ENCODE data around the gene MAPK10. TPM values are rescaled to one million over a fixed set of nuclear protein-coding genes. Genes with fewer than 3 reads are reported as not detected.
A peak's percentile ranks its signal among the peaks of the same experiment; 100 is the strongest.

The MAPK10 gene
- total and polyA plus RNA-seq, 8 donors = 16.1 to 44.4 (median 30.5) TPM

GRCh38 chr4:86014599-86014998, 345.3 kb downstream of the MAPK10 start:
- no peaks in the 10 kb centered on the region for H3K36me3 ChIP-seq
- intact Hi-C loops (cut with DNase I) = no loop called here
- DNase-seq = no peak
- no peak overlapping the region for H3K4me3 ChIP-seq
- no peak overlapping the region for H3K27ac ChIP-seq
- no peaks in the 10 kb centered on the region for H3K4me1 ChIP-seq
- no peaks in the 10 kb centered on the region for H3K27me3 ChIP-seq
- no peak for ATAC-seq
- H3K9me3 ChIP-seq = no peaks in the 10 kb centered on the region
- no peak for TF ChIP-seq CTCF (IDR thresholded peaks at IDR 0.05)

- H3K27me3 ChIP-seq = no peaks in the 10 kb centered on the region
- no peak for TF ChIP-seq CTCF (IDR thresholded peaks at IDR 0.05)
- no peak overlapping the region for H3K27ac ChIP-seq
- intact Hi-C loops (cut with DNase I) = no loop called here
- H3K9me3 ChIP-seq = no peaks in the 10 kb centered on the region
- no peak for ATAC-seq
- DNase-seq = no peak
- H3K4me3 ChIP-seq = no peak overlapping the region
- no peaks in the 10 kb centered on the region for H3K36me3 ChIP-seq
- H3K4me1 ChIP-seq = no peaks in the 10 kb centered on the region
Observed at GRCh38 chr4:86013621-86014020, 346.2 kb downstream of the MAPK10 start.

- Histone ChIP-seq H3K4me3 (no peak overlapping the region), H3K36me3 (no peaks in the 10 kb centered on the region), H3K27ac (no peak overlapping the region), H3K9me3 (no peaks in the 10 kb centered on the region), H3K4me1 (no peaks in the 10 kb centered on the region), H3K27me3 (no peaks in the 10 kb centered on the region)
- DNase-seq (no peak), ATAC-seq (peak; percentile 9)
- intact Hi-C loops (cut with DNase I) = no loop called here
- no peak for TF ChIP-seq CTCF (IDR thresholded peaks at IDR 0.05)
Observed at GRCh38 chr4:86011117-86011516, 348.7 kb downstream of the MAPK10 start.

GRCh38 chr4:86007042-86007441, 352.8 kb downstream of the MAPK10 start:
- intact Hi-C loops (cut with DNase I) = no loop called here
- ATAC-seq = no peak

GRCh38 chr4:86006057-86006456, 353.8 kb downstream of the MAPK10 start:
- intact Hi-C loops (cut with DNase I) = no loop called here
- Histone ChIP-seq H3K4me1 (no peaks in the 10 kb centered on the region), H3K27ac (no peak overlapping the region), H3K4me3 (no peak overlapping the region), H3K36me3 (peaks cover 0 to 4% of the 10 kb centered on the region in 2 donors), H3K27me3 (no peaks in the 10 kb centered on the region), H3K9me3 (no peaks in the 10 kb centered on the region)
- peak; percentile 88 for ATAC-seq
- DNase-seq = peak in 1 of 4 donors; percentile 30
- no peak for TF ChIP-seq CTCF (IDR thresholded peaks at IDR 0.05)

More at GRCh38 chr4:86007042-86007441, 352.8 kb downstream of the MAPK10 start:
- no peak for DNase-seq
- Histone ChIP-seq H3K27ac (no peak overlapping the region), H3K27me3 (no peaks in the 10 kb centered on the region), H3K9me3 (no peaks in the 10 kb centered on the region), H3K4me3 (no peak overlapping the region), H3K36me3 (no peaks in the 10 kb centered on the region), H3K4me1 (no peaks in the 10 kb centered on the region)
- TF ChIP-seq CTCF (IDR thresholded peaks at IDR 0.05) = no peak

Measured in left lung (tissue), 10 donors.